Neuronal stem cell (in vitro differentiated cells): Measurements from ENCODE around the gene USP38.

Experiments used
- DNase-seq: peaks from one replicate; pipeline ENCODE4 v3.0.0-alpha.2; 2013; ENCODE audit warnings: low spot score
- H2AFZ ChIP-seq: one replicate; pipeline ENCODE4 v1.6.1; 2013; ENCODE audit warnings: mild to moderate bottlenecking, low read length, inconsistent platforms
- H2AK5ac ChIP-seq: 2 replicates; pipeline ENCODE4 v1.6.1; 2013; ENCODE audit warnings: low read depth, mild to moderate bottlenecking, inconsistent platforms, low read length, moderate library complexity, mixed read lengths
- H2BK120ac ChIP-seq: 2 replicates; pipeline ENCODE4 v1.6.1; 2013; ENCODE audit warnings: low read depth, mild to moderate bottlenecking, inconsistent platforms, low read length, moderate library complexity, mixed read lengths
- H2BK12ac ChIP-seq: one replicate; pipeline ENCODE4 v1.6.1; 2013; ENCODE audit warnings: low read length, inconsistent platforms
- H2BK15ac ChIP-seq: 2 replicates; pipeline ENCODE4 v1.6.1; 2013; ENCODE audit warnings: mild to moderate bottlenecking, low read length, inconsistent platforms, mixed read lengths
- H2BK5ac ChIP-seq: one replicate; pipeline ENCODE4 v1.6.1; 2013; ENCODE audit warnings: inconsistent platforms, mild to moderate bottlenecking, low read length, moderate library complexity
- H3K14ac ChIP-seq: one replicate; pipeline ENCODE4 v1.6.1; 2013; ENCODE audit warnings: low read length, inconsistent platforms
- H3K18ac ChIP-seq: 2 replicates; pipeline ENCODE4 v1.6.1; 2013; ENCODE audit warnings: low read length, inconsistent platforms
- H3K23ac ChIP-seq: 2 replicates; pipeline ENCODE4 v1.6.1; 2013; ENCODE audit warnings: low read depth, mild to moderate bottlenecking, mixed read lengths, low read length, inconsistent platforms; ENCODE audit not compliant: poor library complexity
- H3K27ac ChIP-seq: replicated peaks from 3 replicates; pipeline ENCODE4 v1.5.1; 2013; ENCODE audit warnings: low read length, inconsistent platforms
- H3K27me3 ChIP-seq, 3 experiments: 2 replicates each; pipeline ENCODE4 v1.6.1; 2013; ENCODE audit warnings: low read length in 3 of 3, mild to moderate bottlenecking in 2 of 3, inconsistent platforms in 1 of 3, low read depth in 1 of 3, mixed read lengths in 1 of 3, moderate library complexity in 1 of 3; ENCODE audit not compliant: control insufficient read depth in 3 of 3, insufficient read depth in 3 of 3
- H3K36me3 ChIP-seq, 2 donors: replicated peaks in 1 of 2; 2 replicates each; pipeline ENCODE4 v1.6.1; 2013; ENCODE audit warnings: low read length in 2 of 2; ENCODE audit not compliant: control insufficient read depth in 2 of 2, insufficient read depth in 2 of 2
- H3K4ac ChIP-seq: 2 replicates; pipeline ENCODE4 v1.6.1; 2013; ENCODE audit warnings: inconsistent platforms, mild to moderate bottlenecking, low read length, moderate library complexity
- H3K4me1 ChIP-seq, 2 donors: 1 replicate in 1 of 2; 2 replicates in 1 of 2; pipeline ENCODE4 v1.6.1; 2013; ENCODE audit warnings: low read length in 2 of 2, low read depth in 1 of 2; ENCODE audit not compliant: control insufficient read depth in 2 of 2, insufficient read depth in 1 of 2
- H3K4me2 ChIP-seq: one replicate; pipeline ENCODE4 v1.6.1; 2013; ENCODE audit warnings: mild to moderate bottlenecking, low read length, inconsistent platforms; ENCODE audit not compliant: insufficient read depth, poor library complexity, severe bottlenecking
- H3K4me3 ChIP-seq, 2 donors: 2 replicates each; pipeline ENCODE4 v1.5.1; 2013; ENCODE audit warnings: low read length in 2 of 2, mild to moderate bottlenecking in 2 of 2, inconsistent platforms in 1 of 2, moderate library complexity in 1 of 2
- H3K79me1 ChIP-seq: one replicate; pipeline ENCODE4 v1.6.1; 2013; ENCODE audit warnings: low read depth, mild to moderate bottlenecking, inconsistent platforms, low read length, moderate library complexity
- H3K9ac ChIP-seq: one replicate; pipeline ENCODE4 v1.6.1; 2013; ENCODE audit warnings: mild to moderate bottlenecking, low read depth, low read length, inconsistent platforms; ENCODE audit not compliant: poor library complexity
- H3K9me3 ChIP-seq, 2 donors: replicated peaks in 1 of 2; 2 replicates each; pipeline versions ENCODE3 to v1.6.1; 2013; ENCODE audit warnings: low read length in 2 of 2, mild to moderate bottlenecking in 2 of 2, inconsistent platforms in 1 of 2, low read depth in 1 of 2, mixed read lengths in 1 of 2, moderate library complexity in 1 of 2; ENCODE audit not compliant: control insufficient read depth in 2 of 2, insufficient read depth in 1 of 2
- H4K8ac ChIP-seq: one replicate; pipeline ENCODE4 v1.6.1; 2013; ENCODE audit warnings: low read depth, mild to moderate bottlenecking, inconsistent platforms, low read length, moderate library complexity
- H4K91ac ChIP-seq: one replicate; pipeline ENCODE4 v1.6.1; 2013; ENCODE audit warnings: low read length, low read depth, mild to moderate bottlenecking, inconsistent platforms; ENCODE audit not compliant: poor library complexity
- WGBS, 2 donors: extraction: QIAGEN DNeasy Blood & Tissue Kit; methylation state at CpG; one replicate each; pipeline ENCODE4 v1.1.7; 2013; ENCODE audit warnings: missing lambda C conversion rate in 2 of 2, mixed read lengths in 1 of 2; ENCODE audit not compliant: insufficient read length in 2 of 2, insufficient replicate concordance in 1 of 2; ENCODE audit errors: extremely low coverage in 2 of 2; 5-methylcytosine and 5-hydroxymethylcytosine counted together

The USP38 gene

GRCh38 chr4:143186649-143187048, 1.9 kb downstream of the USP38 start:
- Histone ChIP-seq H2BK120ac (no peak overlapping the region), H3K4ac (no peak overlapping the region), H3K27ac (no peak overlapping the region)

DNA sequence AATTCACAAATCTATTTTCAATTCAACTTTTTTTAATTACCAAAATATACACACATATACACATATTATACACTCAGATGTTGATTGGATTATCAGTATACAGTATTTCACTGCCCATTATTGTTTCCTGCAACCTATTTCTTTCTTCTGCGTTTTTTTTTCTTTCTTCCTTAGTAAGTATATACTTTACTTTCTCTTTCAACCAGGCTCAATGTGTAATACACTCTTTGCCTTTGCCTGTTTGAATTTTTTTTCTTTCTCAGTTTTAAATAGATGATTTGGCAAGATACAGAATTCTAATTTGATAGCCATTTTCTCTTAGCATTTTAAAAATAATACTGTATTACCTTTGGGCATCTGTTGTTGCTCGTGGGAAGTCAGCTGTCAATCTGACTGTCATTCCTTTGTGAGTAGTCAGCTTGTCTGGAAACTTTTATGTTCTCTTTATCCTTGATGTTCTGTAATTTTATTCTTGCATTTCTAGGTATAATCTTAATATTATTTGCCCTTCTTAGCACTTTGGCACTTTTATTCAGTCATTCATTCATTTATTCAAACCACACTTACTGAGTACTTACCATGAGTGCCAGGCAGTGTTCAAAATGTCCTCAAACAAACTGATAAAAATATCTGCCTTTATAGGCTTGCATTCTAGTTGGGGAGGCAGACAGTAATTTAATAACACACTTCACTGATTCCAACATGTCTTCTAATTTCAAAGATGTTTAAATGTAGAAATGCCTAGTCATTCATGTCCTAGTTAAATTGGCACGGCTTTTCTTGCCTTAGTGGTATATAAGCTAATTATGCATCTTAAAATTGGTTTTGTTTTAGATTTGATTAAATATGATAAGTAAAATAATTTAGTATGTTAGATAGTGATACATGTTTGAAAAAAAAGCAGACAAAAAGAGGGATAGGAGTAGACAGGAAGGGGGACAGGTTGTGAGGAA, 3.7 kb downstream of the USP38 start:
- Histone ChIP-seq H3K23ac (no peak overlapping the region), H3K4me3 (no peak overlapping the region), H3K79me1 (peaks cover 5% of the 10 kb centered on the region), H4K8ac (no peak overlapping the region), H4K91ac (no peak overlapping the region), H2AK5ac (no peak overlapping the region), H3K27me3 (no peaks in the 10 kb centered on the region), H3K18ac (no peak overlapping the region), H3K4ac (no peak overlapping the region), H3K4me1 (peaks cover 4 to 14% of the 10 kb centered on the region in 2 donors), H3K9me3 (no peaks in the 10 kb centered on the region), H2BK120ac (no peak overlapping the region), H3K4me2 (no peak overlapping the region), H2AFZ (no peak overlapping the region), H2BK5ac (no peak overlapping the region), H2BK12ac (no peak overlapping the region), H3K27ac (no peak overlapping the region), H3K14ac (no peak overlapping the region), H3K36me3 (peaks cover 0 to 57% of the 10 kb centered on the region in 2 donors), H3K9ac (no peak overlapping the region), H2BK15ac (no peak overlapping the region)
- WGBS, 2 donors, result no CpG with 5 or more reads among the region's 3 CpGs
- DNase-seq, result no peak

More at GRCh38 chr4:143186649-143187048, 1.9 kb downstream of the USP38 start:
- no peak for DNase-seq
- H3K36me3 ChIP-seq, result peaks cover 0 to 40% of the 10 kb centered on the region in 2 donors
- H2AK5ac ChIP-seq, result no peak overlapping the region
- WGBS, 2 donors, result no CpG with 5 or more reads among the region's 7 CpGs
- H3K27me3 ChIP-seq, result no peaks in the 10 kb centered on the region
- H3K4me2 ChIP-seq, result peak overlapping the region; percentile 54
- no peak overlapping the region for H2BK5ac ChIP-seq
- H3K4me1 ChIP-seq, result peaks cover 4 to 14% of the 10 kb centered on the region in 2 donors
- H2AFZ ChIP-seq, result no peak overlapping the region
- H4K8ac ChIP-seq, result no peak overlapping the region
- H3K18ac ChIP-seq, result no peak overlapping the region
- H2BK15ac ChIP-seq, result no peak overlapping the region
- H3K9me3 ChIP-seq, result no peaks in the 10 kb centered on the region
- no peak overlapping the region for H2BK12ac ChIP-seq
- no peak overlapping the region for H4K91ac ChIP-seq
- peak overlapping the region; percentile 66 to 72 for H3K4me3 ChIP-seq
- H3K14ac ChIP-seq, result no peak overlapping the region
- peaks cover 5% of the 10 kb centered on the region for H3K79me1 ChIP-seq
- H3K9ac ChIP-seq, result no peak overlapping the region
- no peak overlapping the region for H3K23ac ChIP-seq

DNA sequence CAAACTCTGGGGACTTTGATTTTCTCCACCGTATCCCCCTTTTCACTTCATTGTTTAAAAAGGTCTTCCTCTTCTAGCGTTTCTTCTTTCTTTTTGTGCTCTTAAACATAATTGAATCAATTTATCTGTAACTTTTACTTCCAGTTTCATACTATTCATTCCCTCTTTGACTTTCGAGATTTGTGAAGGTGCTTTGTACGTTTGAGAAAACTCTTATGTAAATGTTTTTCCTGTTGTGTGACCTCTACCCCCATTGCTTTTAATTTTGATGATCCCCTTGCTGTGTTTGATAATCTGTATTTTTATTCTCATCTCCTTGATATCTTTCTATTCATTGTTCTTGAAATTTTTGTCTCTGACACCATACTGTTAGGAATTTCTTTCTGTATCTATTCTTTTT, 4.8 kb downstream of the USP38 start:
- no peak overlapping the region for H3K4me2 ChIP-seq
- no peak for DNase-seq
- H3K27ac ChIP-seq, result no peak overlapping the region
- no peak overlapping the region for H4K8ac ChIP-seq
- H2BK120ac ChIP-seq, result no peak overlapping the region
- no peak overlapping the region for H3K4ac ChIP-seq
- H3K18ac ChIP-seq, result no peak overlapping the region
- peaks cover 4 to 11% of the 10 kb centered on the region in 2 donors for H3K4me1 ChIP-seq
- H2AK5ac ChIP-seq, result no peak overlapping the region
- no peaks in the 10 kb centered on the region for H3K27me3 ChIP-seq
- H4K91ac ChIP-seq, result no peak overlapping the region
- H2BK12ac ChIP-seq, result no peak overlapping the region
- no peaks in the 10 kb centered on the region for H3K9me3 ChIP-seq
- H3K9ac ChIP-seq, result no peak overlapping the region
- no peak overlapping the region for H2AFZ ChIP-seq
- H3K4me3 ChIP-seq, result no peak overlapping the region
- peaks cover 0 to 66% of the 10 kb centered on the region in 2 donors for H3K36me3 ChIP-seq
- no CpG with 5 or more reads among the region's 4 CpGs for WGBS, 2 donors
- H2BK5ac ChIP-seq, result no peak overlapping the region
- H2BK15ac ChIP-seq, result no peak overlapping the region
- H3K14ac ChIP-seq, result no peak overlapping the region
- H3K79me1 ChIP-seq, result peaks cover 5% of the 10 kb centered on the region
- no peak overlapping the region for H3K23ac ChIP-seq

- Histone ChIP-seq H4K8ac (no peak overlapping the region), H3K27me3 (no peaks in the 10 kb centered on the region), H3K4me3 (no peak overlapping the region), H3K9ac (no peak overlapping the region), H3K18ac (no peak overlapping the region), H2AK5ac (no peak overlapping the region), H3K36me3 (peaks cover 7 to 97% of the 10 kb centered on the region in 2 donors), H3K14ac (no peak overlapping the region), H3K4ac (no peak overlapping the region), H4K91ac (no peak overlapping the region), H3K4me1 (no peaks in the 10 kb centered on the region), H3K23ac (no peak overlapping the region), H2AFZ (no peak overlapping the region), H3K27ac (no peak overlapping the region), H2BK12ac (no peak overlapping the region), H2BK5ac (no peak overlapping the region), H3K4me2 (no peak overlapping the region), H3K79me1 (peaks cover 1% of the 10 kb centered on the region), H2BK15ac (no peak overlapping the region), H3K9me3 (no peaks in the 10 kb centered on the region), H2BK120ac (no peak overlapping the region)
- no peak for DNase-seq
Measured at GRCh38 chr4:143195581-143195980, 10.9 kb downstream of the USP38 start.
